GM12874 (cell line): ENCODE measurements around the gene ABHD2.

Experiments used
- CTCF ChIP-seq: IDR thresholded peaks from 2 replicates; pipeline ENCODE4 v1.5.1; 2011; ENCODE audit warnings: low read depth, mild to moderate bottlenecking, control low read depth, low read length, moderate library complexity; ENCODE audit not compliant: insufficient read depth

The ABHD2 gene

DNA sequence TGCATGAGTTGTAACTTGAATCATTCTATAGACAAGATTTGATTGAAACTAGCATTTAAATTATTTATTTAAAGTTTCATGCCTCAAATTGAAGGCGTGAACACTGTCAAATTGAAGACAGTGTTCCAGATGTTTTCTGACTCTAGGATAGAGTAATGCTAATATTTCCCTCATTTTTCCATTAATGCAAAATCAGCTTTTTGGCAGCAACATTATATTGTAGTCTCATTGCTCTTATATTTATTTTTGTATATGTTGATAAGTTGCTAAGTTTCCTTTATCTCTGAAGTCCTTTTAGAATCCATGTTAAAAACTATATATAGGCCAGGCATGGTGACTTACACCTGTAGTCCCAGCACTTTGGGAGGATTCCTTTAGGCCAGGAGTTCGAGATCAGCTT lies 160.3 kb downstream of the ABHD2 start:
- no peak for TF ChIP-seq CTCF
